Retina (tissue), 1 donor: Measurements from ENCODE around the gene EID2.

Source experiments
- DNase-seq: peaks from one replicate; pipeline ENCODE4 v3.0.0-alpha.2; 2016

EID2 gene, protein sequence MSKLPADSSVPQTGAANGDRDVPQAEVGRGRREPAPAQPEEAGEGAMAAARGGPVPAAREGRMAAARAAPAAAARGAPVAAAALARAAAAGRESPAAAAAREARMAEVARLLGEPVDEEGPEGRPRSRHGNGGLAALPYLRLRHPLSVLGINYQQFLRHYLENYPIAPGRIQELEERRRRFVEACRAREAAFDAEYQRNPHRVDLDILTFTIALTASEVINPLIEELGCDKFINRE

DNA sequence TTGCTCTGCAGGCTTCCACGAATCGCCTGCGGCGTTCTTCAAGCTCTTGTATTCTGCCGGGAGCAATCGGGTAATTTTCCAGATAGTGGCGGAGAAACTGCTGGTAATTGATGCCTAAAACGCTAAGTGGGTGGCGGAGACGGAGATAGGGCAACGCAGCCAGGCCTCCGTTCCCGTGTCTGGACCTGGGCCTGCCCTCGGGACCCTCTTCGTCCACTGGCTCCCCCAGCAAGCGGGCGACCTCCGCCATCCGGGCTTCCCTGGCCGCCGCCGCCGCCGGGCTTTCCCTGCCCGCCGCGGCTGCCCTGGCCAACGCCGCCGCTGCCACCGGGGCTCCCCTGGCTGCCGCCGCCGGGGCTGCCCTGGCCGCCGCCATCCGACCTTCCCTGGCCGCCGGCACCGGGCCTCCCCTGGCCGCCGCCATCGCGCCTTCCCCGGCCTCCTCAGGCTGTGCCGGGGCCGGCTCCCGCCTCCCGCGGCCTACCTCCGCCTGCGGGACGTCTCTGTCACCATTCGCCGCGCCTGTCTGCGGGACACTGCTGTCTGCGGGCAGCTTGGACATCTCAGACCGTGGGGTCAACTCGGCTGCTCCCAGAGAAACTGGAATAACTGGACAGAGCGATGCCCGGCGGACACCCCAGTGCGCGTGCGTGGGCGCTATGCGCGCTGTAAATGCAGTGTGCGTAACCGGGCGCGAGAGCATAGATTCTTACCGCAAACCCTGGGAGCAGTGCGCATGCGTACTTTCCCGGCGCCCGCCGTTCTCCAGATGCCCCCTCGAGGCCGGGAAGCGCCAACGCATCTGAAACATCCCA lies at the start of gene EID2:
EID2 (minus strand) TSS at position 644 of the 815 bp plus-strand sequence; CDS start at position 562, 82 bp downstream.
- peak; percentile 95 for DNase-seq

GRCh38 chr19:39588066-39588465 lies 48.1 kb upstream of the EID2 start:
- DNase-seq: no peak

GRCh38 chr19:39587496-39587895 lies 47.5 kb upstream of the EID2 start:
- DNase-seq: no peak

DNA sequence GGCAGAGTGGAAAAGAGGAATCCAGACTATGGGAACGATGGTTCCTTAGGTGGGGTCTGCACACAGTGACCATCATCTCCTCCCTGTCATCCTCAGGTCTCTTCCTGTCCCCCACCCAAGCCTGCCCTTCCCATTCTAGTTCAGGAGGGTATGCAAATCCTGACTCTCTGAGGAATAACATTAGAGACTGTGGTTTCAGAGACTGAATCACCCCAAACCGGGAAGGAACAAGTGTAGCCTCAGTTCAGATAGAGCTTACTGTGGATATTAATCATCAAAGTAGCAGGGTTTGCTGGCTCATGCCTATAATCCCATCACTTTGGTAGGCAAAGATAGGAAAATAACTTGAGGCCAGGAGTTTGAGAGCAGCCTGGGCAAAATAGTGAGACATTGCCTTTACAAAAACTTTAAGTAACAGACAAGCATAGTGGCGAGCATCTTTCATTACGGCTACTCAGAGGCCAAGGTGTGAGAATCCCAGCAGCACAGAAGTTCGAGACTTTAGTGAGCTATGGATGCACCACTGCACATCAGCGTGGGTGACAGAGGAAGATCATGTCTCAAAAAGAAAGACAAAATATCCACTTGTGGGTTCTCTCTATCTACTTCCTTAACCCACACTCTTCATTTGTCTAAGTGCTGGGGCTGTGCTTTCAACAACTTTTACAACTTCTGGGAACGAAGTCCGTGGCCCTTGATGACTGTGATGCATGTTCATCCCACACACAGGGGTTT lies 43.1 kb upstream of the EID2 start:
- no peak for DNase-seq

GRCh38 chr19:39582442-39582841 lies 42.5 kb upstream of the EID2 start:
- DNase-seq: no peak

DNA sequence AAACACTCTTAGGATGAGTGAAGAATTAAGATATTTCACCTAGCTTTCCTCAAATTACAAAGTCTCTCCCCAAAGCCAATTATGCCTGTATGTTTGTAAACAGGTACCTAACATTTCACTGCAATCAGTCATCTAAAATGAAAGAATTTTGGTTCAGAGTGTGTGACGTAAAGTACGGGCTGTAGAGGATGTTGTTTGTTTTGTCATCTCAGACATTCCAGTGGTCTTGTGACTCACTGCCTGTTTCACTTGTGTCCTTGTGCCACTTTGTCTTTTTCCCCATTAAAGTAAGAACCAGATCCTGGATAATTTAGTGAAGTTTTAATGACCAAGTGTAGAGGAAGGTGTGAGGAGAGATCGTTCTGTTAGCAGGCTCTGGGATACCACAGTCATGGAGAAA lies 28.6 kb upstream of the EID2 start:
- DNase-seq: no peak

- no peak for DNase-seq
Observed at GRCh38 chr19:39566064-39566463, 26.1 kb upstream of the EID2 start.

- DNase-seq: no peak
Observed at GRCh38 chr19:39563408-39563807, 23.4 kb upstream of the EID2 start.

- DNase-seq: no peak
Observed at GRCh38 chr19:39558624-39559117, 18.7 kb upstream of the EID2 start.

DNA sequence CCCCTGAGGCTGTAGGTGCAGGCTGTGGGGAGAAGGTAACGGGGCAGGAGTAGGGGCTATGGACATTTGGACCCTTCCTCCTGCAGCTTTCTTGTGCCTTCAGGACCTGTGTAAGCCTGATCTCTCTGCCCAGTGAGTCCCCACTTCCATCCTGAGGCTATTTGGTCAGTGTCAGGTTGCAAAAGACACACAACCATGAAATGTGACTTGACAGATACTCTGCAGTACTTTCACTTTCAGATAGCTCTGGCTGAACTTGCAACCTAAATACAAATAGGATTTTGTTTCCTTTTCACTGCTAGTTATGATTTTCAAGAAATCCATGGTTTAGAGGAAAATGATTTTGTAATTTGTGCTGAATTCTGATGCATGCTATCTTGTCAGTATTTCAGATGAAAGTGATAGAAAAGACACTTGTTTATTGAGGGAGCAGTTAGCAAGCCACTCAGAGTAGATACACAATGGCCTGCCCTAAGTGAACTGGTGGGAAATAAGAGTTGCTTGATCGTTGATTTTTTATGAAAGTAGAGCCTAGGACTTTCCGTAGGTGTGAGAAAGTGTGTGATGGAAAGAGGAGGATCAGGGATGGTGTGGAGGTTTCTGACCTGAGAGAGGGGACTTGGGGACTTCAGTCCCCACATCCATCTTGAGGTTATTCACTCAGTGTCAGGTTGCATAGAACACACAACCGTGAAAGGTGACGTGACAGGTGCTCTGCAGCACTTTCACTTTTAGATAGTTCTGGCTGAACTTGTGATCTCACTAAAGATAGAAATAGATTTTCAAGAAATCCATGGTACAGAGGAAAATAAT lies 18.1 kb upstream of the EID2 start:
- DNase-seq: peak; percentile 34

DNA sequence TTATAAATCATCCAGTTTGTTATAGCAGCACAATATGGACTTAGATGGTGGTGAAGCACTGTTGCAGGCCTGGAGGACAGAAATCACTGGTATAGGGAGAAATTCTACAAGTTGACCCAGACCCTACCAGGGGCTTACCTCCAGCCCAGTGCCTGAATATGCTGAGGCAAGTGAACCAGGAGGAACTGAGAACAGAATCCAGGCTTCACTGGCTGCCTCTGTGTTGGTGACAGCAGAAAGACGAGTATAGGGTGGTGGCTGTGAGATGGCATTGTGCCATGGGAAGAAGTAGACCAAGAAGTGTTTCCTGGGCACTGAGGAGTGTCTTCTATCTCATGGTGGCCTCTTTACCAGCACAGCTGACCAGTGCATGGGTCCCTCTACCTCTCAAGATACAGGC lies 15.9 kb upstream of the EID2 start:
- no peak for DNase-seq

GRCh38 chr19:39554701-39555311 lies 14.8 kb upstream of the EID2 start:
- DNase-seq: no peak

DNA sequence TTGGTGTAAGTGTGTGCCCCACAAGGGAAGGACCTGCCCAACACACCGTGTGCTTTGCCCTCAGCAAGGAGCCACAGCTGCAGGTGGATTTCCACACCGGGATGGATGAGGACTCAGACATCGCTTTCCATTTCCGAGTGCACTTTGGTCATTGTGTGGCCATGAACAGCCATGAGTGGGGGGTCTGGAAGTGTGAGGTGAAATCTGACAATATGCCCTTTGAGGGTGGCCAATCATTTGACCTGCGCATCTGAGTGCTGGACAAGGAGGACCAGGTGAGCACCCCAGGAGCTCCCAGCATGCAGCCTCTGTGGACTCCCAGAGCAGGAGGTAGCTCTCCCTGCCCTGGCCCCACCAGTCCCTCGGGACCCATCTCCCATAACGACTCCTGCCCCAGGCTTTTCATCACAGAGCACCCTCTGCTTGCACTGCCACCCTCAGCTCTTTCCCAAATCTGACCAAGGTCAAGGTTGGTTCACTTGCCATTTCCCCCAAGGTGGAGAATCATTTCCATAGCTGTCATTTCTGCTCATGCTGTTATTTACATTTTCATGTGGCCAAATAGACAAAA lies 13.2 kb upstream of the EID2 start:
- DNase-seq: no peak

DNA sequence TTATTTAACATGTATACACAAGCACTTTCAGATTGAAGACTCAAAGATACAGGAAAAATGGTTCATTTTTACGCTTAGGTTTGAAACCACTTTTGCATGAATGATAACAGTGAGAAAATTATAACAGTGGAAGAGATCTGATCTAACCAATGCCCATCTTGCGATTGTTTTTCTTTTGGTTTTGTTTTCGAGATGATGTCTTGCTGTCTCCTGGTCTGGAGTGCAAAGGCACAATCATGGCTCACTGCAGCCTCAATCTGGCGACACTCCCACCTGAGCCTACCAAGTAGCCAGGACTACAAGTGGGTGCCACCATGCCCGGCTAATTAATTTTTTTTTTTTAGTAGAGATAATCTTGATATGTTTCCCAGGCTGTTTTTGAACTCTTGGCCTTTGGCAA lies 10.2 kb upstream of the EID2 start:
- DNase-seq: no peak

- DNase-seq: no peak
Observed at GRCh38 chr19:39546599-39546998, 6.6 kb upstream of the EID2 start.

DNA sequence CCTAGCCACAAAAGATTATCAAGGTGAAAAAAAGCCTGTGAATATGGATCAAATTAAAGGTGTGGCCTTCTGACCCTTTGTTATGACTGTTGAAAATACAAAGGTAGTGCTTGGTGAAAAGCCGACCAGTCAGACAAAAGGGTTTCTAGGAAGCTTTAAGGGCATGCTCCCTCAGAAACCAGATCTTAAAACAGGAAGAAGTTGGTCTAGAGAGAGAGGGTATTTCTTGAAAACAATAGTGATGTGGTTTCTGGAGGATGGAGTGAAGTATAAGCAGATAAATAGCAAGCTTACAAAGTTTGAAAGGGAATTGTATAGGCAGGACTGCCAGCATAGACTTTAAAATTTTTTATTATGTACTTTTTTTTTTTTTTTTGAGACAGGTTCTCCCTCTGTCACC lies 5.0 kb upstream of the EID2 start:
- DNase-seq: no peak

DNA sequence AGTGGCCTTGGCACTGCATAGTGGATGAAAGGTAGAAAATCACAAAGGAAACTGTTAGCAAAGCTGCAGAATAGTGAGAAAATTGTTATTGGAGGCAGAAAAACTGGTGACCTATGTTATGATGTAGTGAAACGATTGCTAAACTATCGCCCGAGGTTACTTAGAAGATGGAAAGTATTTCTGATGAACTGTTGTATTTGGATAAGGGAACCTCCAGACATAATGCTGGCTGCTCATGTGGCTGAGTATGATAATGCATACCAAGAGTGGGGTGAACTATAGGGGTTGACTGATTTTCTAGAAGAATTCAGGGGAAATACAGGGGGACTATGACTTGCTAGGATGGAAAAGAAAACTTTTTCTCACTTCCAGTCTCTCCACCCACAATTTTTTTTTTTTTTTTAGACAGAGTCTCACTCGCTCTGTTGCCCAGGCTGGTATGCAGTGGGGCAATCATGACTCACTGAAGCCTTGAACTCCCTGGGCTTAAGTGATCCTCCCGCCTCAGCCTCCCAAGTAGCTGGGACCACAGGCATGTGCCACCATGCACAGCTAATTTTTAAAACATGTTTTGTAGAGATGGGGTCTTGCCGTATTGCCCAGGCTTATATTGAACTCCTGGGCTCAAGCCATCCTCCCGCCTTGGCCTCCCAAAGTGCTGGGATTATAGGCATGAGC lies 4.4 kb upstream of the EID2 start:
- no peak for DNase-seq

GRCh38 chr19:39543477-39543857 lies 3.5 kb upstream of the EID2 start:
- no peak for DNase-seq

GRCh38 chr19:39542206-39542605 lies 2.2 kb upstream of the EID2 start:
- peak; percentile 39 for DNase-seq

- DNase-seq: no peak
Observed at GRCh38 chr19:39540333-39540673, 342 bp upstream of the EID2 start.

DNA sequence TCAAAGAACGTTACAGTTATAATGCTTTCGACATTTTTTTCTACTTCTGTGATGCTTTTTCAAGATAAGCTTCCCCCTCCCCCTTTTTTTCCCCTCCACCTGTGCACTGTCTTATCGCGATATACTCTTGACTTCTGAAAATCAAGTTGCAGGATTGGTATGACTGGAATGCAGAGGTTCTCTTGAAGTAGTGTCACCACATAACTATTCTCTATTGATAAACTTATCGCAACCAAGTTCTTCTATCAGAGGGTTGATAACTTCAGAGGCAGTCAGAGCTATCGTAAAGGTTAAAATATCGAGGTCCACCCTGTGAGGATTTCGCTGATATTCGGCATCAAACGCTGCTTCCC lies 820 bp downstream of the EID2 start:
- DNase-seq: no peak

DNA sequence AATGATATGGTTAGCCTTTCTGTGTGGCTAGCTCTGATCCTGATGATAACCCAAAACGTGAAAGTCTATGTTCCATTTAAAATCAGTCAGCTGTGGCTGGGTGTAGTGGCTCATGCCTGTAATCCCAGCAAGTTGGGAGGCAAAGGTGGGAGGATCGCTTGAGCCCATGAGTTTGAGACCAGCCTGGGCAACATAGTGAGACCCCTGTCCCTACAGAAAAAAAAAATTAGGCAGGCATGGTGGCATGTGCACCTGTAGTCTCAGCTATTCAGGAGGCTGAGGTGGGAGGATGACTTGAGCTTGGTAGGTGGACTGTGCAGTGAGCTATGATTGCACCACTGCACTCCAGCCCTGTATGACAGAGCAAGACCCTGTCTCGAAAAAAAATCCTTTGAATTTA lies 6.2 kb downstream of the EID2 start:
- no peak for DNase-seq
